ENCODE measurements around the gene SARDH. TPM values are rescaled to one million over a fixed set of nuclear protein-coding genes. Genes with fewer than 3 reads are reported as not detected.

SARDH gene
- polyA plus RNA-seq, 1 donor (not counting 4 experiments of a cell fraction or from before 2014, with no cell fraction given) = 0.03 TPM

GRCh38 chr9:133629221-133630110 is 108.7 kb downstream of the SARDH start:
- Histone ChIP-seq H3K9ac (ENCODE audit: control insufficient read depth, extremely low read depth, insufficient read depth, low read length) (no peak overlapping the region), H4K20me1 (ENCODE audit: control insufficient read depth, extremely low read depth, insufficient read depth, low read length) (no peaks in the 10 kb centered on the region), H3K4me1 (ENCODE audit: control insufficient read depth, extremely low read depth, insufficient read depth, low read length) (no peaks in the 10 kb centered on the region), H2AFZ (ENCODE audit: control insufficient read depth, low read length) (no peak overlapping the region), H3K4me2 (ENCODE audit: control insufficient read depth, extremely low read depth, insufficient read depth, low read depth, low read length) (no peak overlapping the region), H3K79me2 (ENCODE audit: control insufficient read depth, insufficient read depth, low read length) (no peaks in the 10 kb centered on the region), H3K4me3 (ENCODE audit: control insufficient read depth in 2 of 3, extremely low read depth in 1 of 3, insufficient read depth in 2 of 3, low read depth in 1 of 3, low read length in 3 of 3) (no peak overlapping the region), H3K9me1 (ENCODE audit: control insufficient read depth, extremely low read depth, insufficient read depth, low read length) (no peaks in the 10 kb centered on the region), H3K27me3 (ENCODE audit: control insufficient read depth, extremely low read depth, insufficient read depth, low read length) (peaks cover 17% of the 10 kb centered on the region), H3K27ac (ENCODE audit: control insufficient read depth, insufficient read depth, low read length) (no peak overlapping the region), H3K36me3 (ENCODE audit: control insufficient read depth in 2 of 2, extremely low read depth in 1 of 2, insufficient read depth in 2 of 2, low read length in 2 of 2) (no peaks in the 10 kb centered on the region), H3K9me3 (ENCODE audit: control insufficient read depth, low read depth, low read length) (no peaks in the 10 kb centered on the region)
- dilution Hi-C loops (cut with MboI; ENCODE audit: extremely low pct_ligation_motif_present, low sequenced_read_pairs) = no loop called here
- DNase-seq (ENCODE audit: low read depth, low spot score) (no peak), FAIRE-seq (no peak)
- TF ChIP-seq EZH2 (IDR thresholded peaks at IDR 0.05; ENCODE audit: low read length) = no peak
- TF ChIP-seq, protein P1, sequence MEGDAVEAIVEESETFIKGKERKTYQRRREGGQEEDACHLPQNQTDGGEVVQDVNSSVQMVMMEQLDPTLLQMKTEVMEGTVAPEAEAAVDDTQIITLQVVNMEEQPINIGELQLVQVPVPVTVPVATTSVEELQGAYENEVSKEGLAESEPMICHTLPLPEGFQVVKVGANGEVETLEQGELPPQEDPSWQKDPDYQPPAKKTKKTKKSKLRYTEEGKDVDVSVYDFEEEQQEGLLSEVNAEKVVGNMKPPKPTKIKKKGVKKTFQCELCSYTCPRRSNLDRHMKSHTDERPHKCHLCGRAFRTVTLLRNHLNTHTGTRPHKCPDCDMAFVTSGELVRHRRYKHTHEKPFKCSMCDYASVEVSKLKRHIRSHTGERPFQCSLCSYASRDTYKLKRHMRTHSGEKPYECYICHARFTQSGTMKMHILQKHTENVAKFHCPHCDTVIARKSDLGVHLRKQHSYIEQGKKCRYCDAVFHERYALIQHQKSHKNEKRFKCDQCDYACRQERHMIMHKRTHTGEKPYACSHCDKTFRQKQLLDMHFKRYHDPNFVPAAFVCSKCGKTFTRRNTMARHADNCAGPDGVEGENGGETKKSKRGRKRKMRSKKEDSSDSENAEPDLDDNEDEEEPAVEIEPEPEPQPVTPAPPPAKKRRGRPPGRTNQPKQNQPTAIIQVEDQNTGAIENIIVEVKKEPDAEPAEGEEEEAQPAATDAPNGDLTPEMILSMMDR (optimal IDR thresholded peaks at IDR 0.05 in 1 of 3, IDR thresholded peaks at IDR 0.05 in 1 of 3, conservative IDR thresholded peaks at IDR 0.05 in 1 of 3; ENCODE audit: extremely low read depth in 1 of 3, insufficient read depth in 2 of 3, low read length in 3 of 3) = no peak

DNA sequence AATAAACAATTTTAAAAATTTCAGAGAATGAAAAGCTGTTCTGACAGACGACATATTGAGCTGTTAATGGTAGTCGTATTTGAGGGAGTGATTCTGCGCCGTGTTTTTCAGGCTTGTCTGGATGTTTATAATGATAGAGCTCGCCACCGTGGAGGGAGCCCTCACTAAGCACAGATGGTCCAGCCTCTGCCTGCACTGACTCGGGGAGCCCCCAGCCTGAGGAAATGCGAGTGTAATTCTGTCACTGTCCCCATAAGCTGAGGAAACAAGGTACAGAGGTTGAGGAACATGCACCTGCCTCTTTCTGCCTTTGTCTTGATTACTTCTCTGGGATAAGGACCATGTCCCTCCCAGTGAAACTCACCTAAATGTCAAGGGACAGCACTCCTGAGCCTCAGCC is 109.4 kb downstream of the SARDH start:
- H3K27me3 ChIP-seq (ENCODE audit: control insufficient read depth, extremely low read depth, insufficient read depth, low read length) = peaks cover 10% of the 10 kb centered on the region
- no peak for DNase-seq (ENCODE audit: low read depth, low spot score)
- no peak overlapping the region for H3K4me3 ChIP-seq (ENCODE audit: control insufficient read depth in 2 of 3, extremely low read depth in 1 of 3, insufficient read depth in 2 of 3, low read depth in 1 of 3, low read length in 3 of 3)
- FAIRE-seq = no peak
- H3K9ac ChIP-seq (ENCODE audit: control insufficient read depth, extremely low read depth, insufficient read depth, low read length) = no peak overlapping the region
- H3K4me2 ChIP-seq (ENCODE audit: control insufficient read depth, extremely low read depth, insufficient read depth, low read depth, low read length) = no peak overlapping the region
- H4K20me1 ChIP-seq (ENCODE audit: control insufficient read depth, extremely low read depth, insufficient read depth, low read length) = no peaks in the 10 kb centered on the region
- H3K9me1 ChIP-seq (ENCODE audit: control insufficient read depth, extremely low read depth, insufficient read depth, low read length) = no peaks in the 10 kb centered on the region
- H3K9me3 ChIP-seq (ENCODE audit: control insufficient read depth, low read depth, low read length) = no peaks in the 10 kb centered on the region
- H2AFZ ChIP-seq (ENCODE audit: control insufficient read depth, low read length) = no peak overlapping the region
- TF ChIP-seq EZH2 (IDR thresholded peaks at IDR 0.05; ENCODE audit: low read length) = no peak
- TF ChIP-seq, protein P1 (optimal IDR thresholded peaks at IDR 0.05 in 1 of 3, IDR thresholded peaks at IDR 0.05 in 1 of 3, conservative IDR thresholded peaks at IDR 0.05 in 1 of 3; ENCODE audit: extremely low read depth in 1 of 3, insufficient read depth in 2 of 3, low read length in 3 of 3) = no peak
- H3K36me3 ChIP-seq (ENCODE audit: control insufficient read depth in 2 of 2, extremely low read depth in 1 of 2, insufficient read depth in 2 of 2, low read length in 2 of 2) = no peaks in the 10 kb centered on the region
- H3K79me2 ChIP-seq (ENCODE audit: control insufficient read depth, insufficient read depth, low read length) = no peaks in the 10 kb centered on the region
- no peak overlapping the region for H3K27ac ChIP-seq (ENCODE audit: control insufficient read depth, insufficient read depth, low read length)
- H3K4me1 ChIP-seq (ENCODE audit: control insufficient read depth, extremely low read depth, insufficient read depth, low read length) = no peaks in the 10 kb centered on the region
- dilution Hi-C loops (cut with MboI; ENCODE audit: extremely low pct_ligation_motif_present, low sequenced_read_pairs) = no loop called here

Measured in keratinocyte (primary cell).